Transverse colon (tissue), 4 donors: Measurements from ENCODE around the gene ANGPTL5.

ENCODE experiments used
- EP300 ChIP-seq: sonication (generic); formaldehyde crosslinking; IDR thresholded peaks from one replicate; pipeline ENCODE4 v1.6.1; 2017; ENCODE audit warnings: antibody characterized with exemption, low read depth
- POLR2A ChIP-seq: fragments of 450-650 bp; IDR thresholded peaks from one replicate; pipeline ENCODE4 v1.6.1; 2016; ENCODE audit warnings: antibody characterized with exemption, mild to moderate bottlenecking, moderate library complexity
- POLR2AphosphoS5 ChIP-seq, 3 donors: sonication (generic); formaldehyde crosslinking; IDR thresholded peaks; one replicate each; pipeline ENCODE4 v1.6.1; 2016; ENCODE audit warnings: antibody characterized with exemption in 3 of 3
- TF ChIP-seq, protein P1 (sequence below), 5 experiments: fragments of 200-600 bp in 3 of 5; fragments of 450-650 bp in 2 of 5; sonication (generic) in 3 of 5; IDR thresholded peaks; 1 replicate in 2 of 5; 2 replicates in 3 of 5; pipeline ENCODE4 v1.5.1; 2016 to 2017; ENCODE audit warnings: antibody characterized with exemption in 5 of 5, inconsistent platforms in 3 of 5, mild to moderate bottlenecking in 2 of 5, moderate library complexity in 1 of 5

DNA sequence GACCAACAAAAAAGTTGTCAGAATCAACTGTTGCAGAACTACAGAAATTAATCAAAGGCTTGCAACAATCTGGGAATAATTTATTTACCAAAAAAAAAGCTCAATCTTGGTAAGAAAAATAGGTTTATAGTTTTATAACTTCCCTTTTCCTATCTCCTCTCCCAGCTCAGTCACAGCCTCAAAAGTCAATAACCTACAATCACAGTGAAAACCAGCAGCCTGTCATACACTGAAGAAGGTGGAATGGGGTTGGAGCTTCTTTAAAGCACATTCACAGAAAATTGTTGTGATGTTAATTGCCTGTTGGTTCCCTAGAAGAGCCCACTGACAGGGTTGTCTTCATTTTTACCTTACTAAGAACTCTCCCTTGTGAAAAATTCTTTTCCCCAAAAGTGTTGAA is 52.2 kb downstream of the ANGPTL5 start:
- TF ChIP-seq, protein P1, sequence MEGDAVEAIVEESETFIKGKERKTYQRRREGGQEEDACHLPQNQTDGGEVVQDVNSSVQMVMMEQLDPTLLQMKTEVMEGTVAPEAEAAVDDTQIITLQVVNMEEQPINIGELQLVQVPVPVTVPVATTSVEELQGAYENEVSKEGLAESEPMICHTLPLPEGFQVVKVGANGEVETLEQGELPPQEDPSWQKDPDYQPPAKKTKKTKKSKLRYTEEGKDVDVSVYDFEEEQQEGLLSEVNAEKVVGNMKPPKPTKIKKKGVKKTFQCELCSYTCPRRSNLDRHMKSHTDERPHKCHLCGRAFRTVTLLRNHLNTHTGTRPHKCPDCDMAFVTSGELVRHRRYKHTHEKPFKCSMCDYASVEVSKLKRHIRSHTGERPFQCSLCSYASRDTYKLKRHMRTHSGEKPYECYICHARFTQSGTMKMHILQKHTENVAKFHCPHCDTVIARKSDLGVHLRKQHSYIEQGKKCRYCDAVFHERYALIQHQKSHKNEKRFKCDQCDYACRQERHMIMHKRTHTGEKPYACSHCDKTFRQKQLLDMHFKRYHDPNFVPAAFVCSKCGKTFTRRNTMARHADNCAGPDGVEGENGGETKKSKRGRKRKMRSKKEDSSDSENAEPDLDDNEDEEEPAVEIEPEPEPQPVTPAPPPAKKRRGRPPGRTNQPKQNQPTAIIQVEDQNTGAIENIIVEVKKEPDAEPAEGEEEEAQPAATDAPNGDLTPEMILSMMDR (IDR thresholded peaks at IDR 0.05) = no peak
- TF ChIP-seq POLR2A (no peak), POLR2AphosphoS5 (IDR thresholded peaks at IDR 0.05) (no peak), EP300 (no peak)
